GM23248 (cell line): ENCODE measurements around the gene RDH8. TPM values are rescaled to one million over a fixed set of nuclear protein-coding genes. Genes with fewer than 3 reads are reported as not detected.

ENCODE experiments used
- DNase-seq: peaks from one replicate; pipeline ENCODE4 v3.0.0-alpha.2; 2015
- H2AFZ ChIP-seq: fragments of 200-600 bp; sonication (generic); 2 replicates; pipeline ENCODE4 v1.6.1; 2016; ENCODE audit warnings: antibody characterized with exemption
- H3F3A ChIP-seq: fragments of 200-600 bp; sonication (generic); 2 replicates; pipeline ENCODE4 v1.6.1; 2016; ENCODE audit warnings: mild to moderate bottlenecking, antibody characterized with exemption, mixed run types; ENCODE audit not compliant: insufficient read depth
- H3K27ac ChIP-seq: fragments of 200-600 bp; sonication (generic); 2 replicates; pipeline ENCODE4 v1.5.1; 2016; ENCODE audit warnings: mild to moderate bottlenecking
- H3K27me3 ChIP-seq: fragments of 200-600 bp; sonication (generic); replicated peaks from 2 replicates; pipeline ENCODE4 v1.6.1; 2016; ENCODE audit warnings: mild to moderate bottlenecking; ENCODE audit not compliant: insufficient read depth
- H3K36me3 ChIP-seq: fragments of 200-600 bp; sonication (generic); 2 replicates; pipeline ENCODE4 v1.6.1; 2016; ENCODE audit warnings: low read depth, mild to moderate bottlenecking
- H3K4me1 ChIP-seq: fragments of 200-600 bp; sonication (generic); 2 replicates; pipeline ENCODE4 v1.6.1; 2016; ENCODE audit warnings: mild to moderate bottlenecking; ENCODE audit not compliant: insufficient read depth
- H3K4me2 ChIP-seq: fragments of 200-600 bp; sonication (generic); one replicate; pipeline ENCODE4 v1.6.1; 2016; ENCODE audit warnings: mild to moderate bottlenecking; ENCODE audit not compliant: unreplicated experiment
- H3K4me3 ChIP-seq: fragments of 200-600 bp; sonication (generic); 2 replicates; pipeline ENCODE4 v1.5.1; 2016; ENCODE audit warnings: mild to moderate bottlenecking
- H3K79me2 ChIP-seq: fragments of 200-600 bp; sonication (generic); 2 replicates; pipeline ENCODE4 v1.6.1; 2016; ENCODE audit warnings: mild to moderate bottlenecking; ENCODE audit not compliant: insufficient read depth
- H3K9ac ChIP-seq: fragments of 200-600 bp; sonication (generic); 2 replicates; pipeline ENCODE4 v1.6.1; 2016; ENCODE audit warnings: mild to moderate bottlenecking
- H3K9me2 ChIP-seq: fragments of 200-600 bp; sonication (generic); 2 replicates; pipeline ENCODE4 v1.6.1; 2016; ENCODE audit warnings: mixed run types, mild to moderate bottlenecking, moderate library complexity; ENCODE audit not compliant: insufficient read depth
- H3K9me3 ChIP-seq: fragments of 200-600 bp; sonication (generic); one replicate; pipeline ENCODE4 v1.6.1; 2017; ENCODE audit warnings: low read depth
- H4K20me1 ChIP-seq: fragments of 200-600 bp; sonication (generic); 2 replicates; pipeline ENCODE4 v1.6.0; 2016; ENCODE audit not compliant: insufficient read depth
- EZH2 ChIP-seq: fragments of 200-600 bp; sonication (generic); IDR thresholded peaks from 2 replicates; pipeline ENCODE4 v1.6.1; 2018; ENCODE audit warnings: antibody characterized with exemption, mild to moderate bottlenecking; ENCODE audit not compliant: insufficient read depth, poor library complexity, severe bottlenecking
- WGBS, 2 experiments: methylation state at CpG; one replicate each; pipeline ENCODE4 v1.1.6; 2015 to 2017; ENCODE audit warnings: low lambda C conversion rate in 2 of 2, low coverage in 1 of 2; ENCODE audit errors: missing lambda C conversion rate in 2 of 2; 5-methylcytosine and 5-hydroxymethylcytosine counted together
- in situ Hi-C: fragments of 300-500 bp; cut with MboI; formaldehyde crosslinking; loops from 2 replicates; pipeline ENCODE4 v1.15.0; 2020
- microRNA-seq: library from miRNA; unstranded; fragments of <30 nt; microRNA quantifications from one replicate; pipeline ENCODE4, GENCODE V29; 2016; ENCODE audit warnings: borderline number of aligned reads
- polyA plus RNA-seq: library from polyadenylated mRNA; unstranded; fragments of >200 nt; fragmentation: Nextera tagmentation; extraction: Ambion mirVana; gene quantifications from 2 replicates; pipeline ENCODE4 v1.2.1, GENCODE V29; 2016
- small RNA-seq: library from RNA; depleted of rRNA; stranded (forward); fragments of <200 nt; gene quantifications from one replicate; pipeline ENCODE3, GENCODE V24; 2014; ENCODE audit warnings: low read depth, low replicate concordance
- total RNA-seq: library from RNA; depleted of rRNA; stranded (reverse); fragments of >200 nt; shearing (Covaris generic); gene quantifications from 2 replicates; pipeline ENCODE4 v1.2.3, GENCODE V29; 2014; rRNA removed

RDH8 gene
- total and polyA plus RNA-seq, 2 experiments from 2014 or later: 0.19 to 0.97 TPM

DNA sequence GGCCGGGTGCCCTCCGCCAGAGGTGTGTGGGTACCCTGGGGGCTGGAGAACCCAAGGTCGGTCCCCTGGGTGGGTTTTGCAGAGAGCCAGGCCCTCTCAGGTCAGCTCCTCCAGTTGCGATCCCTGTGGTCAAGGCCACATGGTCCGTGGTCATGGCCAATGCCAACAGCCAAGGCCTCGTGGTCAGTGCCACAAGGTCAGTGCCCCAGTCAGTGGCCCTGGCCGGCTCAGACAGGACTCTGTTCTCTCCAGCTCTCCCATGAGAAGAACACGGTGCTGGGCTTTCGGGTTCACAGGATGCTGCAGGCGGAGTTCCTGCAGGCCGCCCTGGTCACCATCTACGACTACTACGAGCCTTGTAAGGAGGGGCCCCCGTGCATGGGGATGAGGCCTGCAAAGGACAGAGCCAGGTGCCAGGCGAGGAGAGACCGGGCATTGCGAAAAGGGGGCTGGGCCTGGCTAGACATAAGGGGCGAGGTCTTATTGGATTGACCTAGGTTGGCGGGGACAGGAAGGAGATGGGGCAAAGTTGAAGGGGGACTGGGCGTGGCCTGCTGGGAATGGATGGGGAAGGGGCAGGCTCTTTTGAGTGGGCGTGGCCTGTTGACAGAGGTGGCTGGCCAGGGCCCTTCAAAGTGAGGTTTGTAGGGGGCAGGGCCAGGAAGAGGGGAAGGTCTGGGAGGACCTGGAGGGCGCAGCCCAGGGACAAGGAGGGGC is 57.6 kb downstream of the RDH8 start:
- Histone ChIP-seq H3K4me3 (no peak overlapping the region), H3K27ac (no peak overlapping the region), H3K9me3 (no peaks in the 10 kb centered on the region), H3K4me2 (no peak overlapping the region), H3K36me3 (no peaks in the 10 kb centered on the region), H3F3A (no peaks in the 10 kb centered on the region), H4K20me1 (no peaks in the 10 kb centered on the region), H3K27me3 (no peaks in the 10 kb centered on the region; the same call in 1 of the 2 replicates), H3K9ac (no peak overlapping the region), H3K9me2 (no peaks in the 10 kb centered on the region), H3K4me1 (no peaks in the 10 kb centered on the region), H3K79me2 (no peaks in the 10 kb centered on the region), H2AFZ (no peak overlapping the region)
- WGBS, 2 experiments: 48 to 61% methylated on average over 19 to 21 of the region's 22 CpGs
- in situ Hi-C loops: no loop called here
- no peak for DNase-seq
- no peak for TF ChIP-seq EZH2

Small RNA genes lying within 50 kb of the gene (microRNA-seq; reads per million reads assigned to microRNA genes)
- not detected for gene MIR5589

Small RNA genes lying within 50 kb of the gene (small RNA-seq; reads per million reads assigned to genes)
- gene MIR5589: not detected

Other genes with a start within 250 kb of the RDH8 start
- 5.9 and 7.1 TPM in 2 replicates for gene ZNF846, start 244.7 kb upstream of the RDH8 start, total RNA-seq
- gene ZNF846, start 244.7 kb upstream of the RDH8 start, polyA plus RNA-seq: 5.2 and 6.1 TPM in 2 replicates
- gene FBXL12, start 194.4 kb upstream of the RDH8 start, total RNA-seq: 21.9 and 29.8 TPM in 2 replicates
- 27.1 and 28.5 TPM in 2 replicates for gene FBXL12, start 194.4 kb upstream of the RDH8 start, polyA plus RNA-seq
- gene UBL5, start 185.6 kb upstream of the RDH8 start, total RNA-seq: 392 and 413 TPM in 2 replicates
- 605 and 606 TPM in 2 replicates for gene UBL5, start 185.6 kb upstream of the RDH8 start, polyA plus RNA-seq
- 95.4 and 102 TPM in 2 replicates for gene PIN1, start 178.2 kb upstream of the RDH8 start, total RNA-seq
- 124 and 134 TPM in 2 replicates for gene PIN1, start 178.2 kb upstream of the RDH8 start, polyA plus RNA-seq
- 11.6 and 26.2 TPM in 2 replicates for gene OLFM2, start 77.0 kb upstream of the RDH8 start, total RNA-seq
- gene OLFM2, start 77.0 kb upstream of the RDH8 start, polyA plus RNA-seq: 8.9 and 9.4 TPM in 2 replicates
- 22.8 and 26.8 TPM in 2 replicates for gene COL5A3, start 3.0 kb upstream of the RDH8 start, total RNA-seq
- gene COL5A3, start 3.0 kb upstream of the RDH8 start, polyA plus RNA-seq: 4.1 and 4.2 TPM in 2 replicates
- 30.6 and 33.0 TPM in 2 replicates for gene SHFL, start 72.8 kb downstream of the RDH8 start, total RNA-seq
- gene SHFL, start 72.8 kb downstream of the RDH8 start, polyA plus RNA-seq: 28.4 and 29.8 TPM in 2 replicates
- 0.22 and 0.63 TPM in 2 replicates for gene ANGPTL6, start 89.2 kb downstream of the RDH8 start, total RNA-seq
- gene ANGPTL6, start 89.2 kb downstream of the RDH8 start, polyA plus RNA-seq: 0.46 and 0.58 TPM in 2 replicates
- gene PPAN, start 92.9 kb downstream of the RDH8 start, total RNA-seq: 39.7 and 47.0 TPM in 2 replicates
- gene PPAN, start 92.9 kb downstream of the RDH8 start, polyA plus RNA-seq: 44.2 and 47.7 TPM in 2 replicates
- 2.9 and 6.3 TPM in 2 replicates for gene P2RY11, start 98.2 kb downstream of the RDH8 start, total RNA-seq
- gene P2RY11, start 98.2 kb downstream of the RDH8 start, polyA plus RNA-seq: 2.5 and 2.8 TPM in 2 replicates
- gene EIF3G, start 106.4 kb downstream of the RDH8 start, total RNA-seq: 211 and 259 TPM in 2 replicates
- gene EIF3G, start 106.4 kb downstream of the RDH8 start, polyA plus RNA-seq: 176 and 179 TPM in 2 replicates
- 32.5 and 57.5 TPM in 2 replicates for gene DNMT1, start 181.5 kb downstream of the RDH8 start, total RNA-seq
- gene DNMT1, start 181.5 kb downstream of the RDH8 start, polyA plus RNA-seq: 91.8 and 101 TPM in 2 replicates
- 20.3 and 24.9 TPM in 2 replicates for gene S1PR2, start 217.8 kb downstream of the RDH8 start, total RNA-seq
- gene S1PR2, start 217.8 kb downstream of the RDH8 start, polyA plus RNA-seq: 35.1 and 35.4 TPM in 2 replicates
- gene MRPL4, start 238.7 kb downstream of the RDH8 start, total RNA-seq: 101 and 103 TPM in 2 replicates
- gene MRPL4, start 238.7 kb downstream of the RDH8 start, polyA plus RNA-seq: 71.6 and 73.9 TPM in 2 replicates